Subcutaneous adipose tissue (tissue), 4 donors: Measurements from ENCODE around the gene BAIAP2. TPM values are rescaled to one million over a fixed set of nuclear protein-coding genes. Genes with fewer than 3 reads are reported as not detected.

Experiments used
- CTCF ChIP-seq: fragments of 450-650 bp; IDR thresholded peaks from one replicate; pipeline ENCODE4 v1.5.1; 2016; ENCODE audit warnings: low read depth, mild to moderate bottlenecking, control low read depth, antibody characterized with exemption, moderate library complexity
- total RNA-seq, 4 donors: library from RNA; depleted of rRNA; stranded (reverse); fragments of >200 nt; gene quantifications; one replicate each; pipeline ENCODE4 v1.1.0, GENCODE V29; 2016

The BAIAP2 gene
- total RNA-seq, 4 donors from 2014 or later: 17.4 to 31.1 (median 23.2) TPM

GRCh38 chr17:80992077-80992947, 42.6 kb upstream of the BAIAP2 start:
- TF ChIP-seq CTCF: no peak

- TF ChIP-seq CTCF: no peak
These were observed 41.9 kb upstream of the BAIAP2 start for GRCh38 chr17:80992948-80993624.

GRCh38 chr17:80995131-80995530, 39.8 kb upstream of the BAIAP2 start:
- no peak for TF ChIP-seq CTCF

GRCh38 chr17:80996422-80997305, 38.3 kb upstream of the BAIAP2 start:
- TF ChIP-seq CTCF: no peak

- no peak for TF ChIP-seq CTCF
These were observed 37.4 kb upstream of the BAIAP2 start for GRCh38 chr17:80997424-80998117.

- TF ChIP-seq CTCF: no peak
These were observed 36.7 kb upstream of the BAIAP2 start for GRCh38 chr17:80998118-80998747.
